Measurements from ENCODE around the gene DIAPH3. TPM values are rescaled to one million over a fixed set of nuclear protein-coding genes. Genes with fewer than 3 reads are reported as not detected.

DIAPH3 gene
- total and polyA plus RNA-seq, 2 of the 4 experiments (the other 2 are of a cell fraction): 8.9 to 9.3 TPM

DNA sequence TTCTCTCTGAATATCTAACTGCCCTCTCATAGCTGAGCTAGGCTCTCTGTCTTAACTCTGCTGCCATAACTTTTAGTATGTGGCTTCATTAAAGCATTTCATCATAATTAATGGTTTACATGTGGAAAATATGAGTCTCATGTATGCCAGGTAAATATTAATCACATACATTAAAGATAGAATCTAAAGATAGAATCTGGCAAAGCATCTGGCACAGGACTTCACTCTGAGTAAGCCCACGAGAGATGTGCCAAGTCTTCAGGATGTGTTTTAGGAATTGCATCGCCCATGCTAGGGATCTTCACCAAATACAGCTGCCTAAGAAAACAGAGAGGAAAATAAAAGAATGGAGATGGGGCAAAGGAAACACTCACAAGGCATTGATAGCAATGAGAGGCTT is 285.8 kb downstream of the DIAPH3 start:
- ChIA-PET CTCF (no interaction called here), POLR2A (ENCODE audit: unreplicated experiment) (no interaction called here)
- no CpG with 5 or more reads among the region's 2 CpGs for WGBS, 2 experiments (ENCODE audit: extremely low coverage in 2 of 2, insufficient read length in 1 of 2)
- no peak overlapping the region for H2BK15ac ChIP-seq (ENCODE audit: low read depth, low read length)
- H3K4me3 ChIP-seq (ENCODE audit: insufficient read depth, low read depth, low read length): no peak overlapping the region
- peaks cover 4% of the 10 kb centered on the region for H3K4me1 ChIP-seq (ENCODE audit: control insufficient read depth, insufficient read depth, low read length)
- H3K4me2 ChIP-seq (ENCODE audit: low read depth, low read length): no peak overlapping the region
- H3K4ac ChIP-seq (ENCODE audit: low read depth, low read length): no peak overlapping the region
- no peak overlapping the region for H2AFZ ChIP-seq (replicated peaks; ENCODE audit: low read length, poor library complexity)
- H3K23ac ChIP-seq (ENCODE audit: low read depth, low read length): no peak overlapping the region
- DNase-seq (peak; percentile 60), ATAC-seq (ENCODE audit: low read depth) (no peak; the same call in 1 of the 2 replicates)
- no peak overlapping the region; the same call in 1 of the 2 replicates for H2BK20ac ChIP-seq (ENCODE audit: low read depth, low read length)
- no peaks in the 10 kb centered on the region for H4K20me1 ChIP-seq (ENCODE audit: insufficient read depth, low read length)
- H3K56ac ChIP-seq (ENCODE audit: extremely low read depth, insufficient read depth, low read length): no peak overlapping the region
- H2BK120ac ChIP-seq (ENCODE audit: low read depth, low read length): no peak overlapping the region
- no peak overlapping the region for H2BK5ac ChIP-seq (ENCODE audit: low read depth, low read length, poor library complexity, severe bottlenecking)
- peak overlapping the region; percentile 60; the same call in 1 of the 2 replicates for H3K14ac ChIP-seq (replicated peaks; ENCODE audit: low read depth, low read length)
- no peak overlapping the region for H4K8ac ChIP-seq (ENCODE audit: low read depth in 2 of 2, low read length in 2 of 2)
- H3K18ac ChIP-seq (ENCODE audit: low read depth, low read length): no peak overlapping the region
- in situ Hi-C loops (cut with MboI; ENCODE audit: low sequenced_read_pairs): no loop called here
- H3K36me3 ChIP-seq (ENCODE audit: control insufficient read depth, insufficient read depth, low read length): no peaks in the 10 kb centered on the region
- no peak overlapping the region for H2AK9ac ChIP-seq (replicated peaks; ENCODE audit: low read depth, low read length, poor library complexity)
- H3K27me3 ChIP-seq (ENCODE audit: control insufficient read depth, insufficient read depth, low read length): no peaks in the 10 kb centered on the region
- TF ChIP-seq BHLHE40 (IDR thresholded peaks at IDR 0.05; ENCODE audit: low read depth, low read length) (no peak), CEBPB (IDR thresholded peaks at IDR 0.05; ENCODE audit: low read depth, low read length) (peak; percentile 16; the same call in 1 of the 2 replicates), MXI1 (IDR thresholded peaks at IDR 0.05; ENCODE audit: borderline replicate concordance, low read depth, low read length) (no peak), MAZ (IDR thresholded peaks at IDR 0.05; ENCODE audit: borderline replicate concordance, low read depth, low read length) (no peak), RFX5 (IDR thresholded peaks at IDR 0.05; ENCODE audit: low read depth, low read length) (no peak)
- TF ChIP-seq, protein P1, sequence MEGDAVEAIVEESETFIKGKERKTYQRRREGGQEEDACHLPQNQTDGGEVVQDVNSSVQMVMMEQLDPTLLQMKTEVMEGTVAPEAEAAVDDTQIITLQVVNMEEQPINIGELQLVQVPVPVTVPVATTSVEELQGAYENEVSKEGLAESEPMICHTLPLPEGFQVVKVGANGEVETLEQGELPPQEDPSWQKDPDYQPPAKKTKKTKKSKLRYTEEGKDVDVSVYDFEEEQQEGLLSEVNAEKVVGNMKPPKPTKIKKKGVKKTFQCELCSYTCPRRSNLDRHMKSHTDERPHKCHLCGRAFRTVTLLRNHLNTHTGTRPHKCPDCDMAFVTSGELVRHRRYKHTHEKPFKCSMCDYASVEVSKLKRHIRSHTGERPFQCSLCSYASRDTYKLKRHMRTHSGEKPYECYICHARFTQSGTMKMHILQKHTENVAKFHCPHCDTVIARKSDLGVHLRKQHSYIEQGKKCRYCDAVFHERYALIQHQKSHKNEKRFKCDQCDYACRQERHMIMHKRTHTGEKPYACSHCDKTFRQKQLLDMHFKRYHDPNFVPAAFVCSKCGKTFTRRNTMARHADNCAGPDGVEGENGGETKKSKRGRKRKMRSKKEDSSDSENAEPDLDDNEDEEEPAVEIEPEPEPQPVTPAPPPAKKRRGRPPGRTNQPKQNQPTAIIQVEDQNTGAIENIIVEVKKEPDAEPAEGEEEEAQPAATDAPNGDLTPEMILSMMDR (conservative IDR thresholded peaks at IDR 0.05; ENCODE audit: low read depth, low read length): no peak
- TF ChIP-seq, protein P2, sequence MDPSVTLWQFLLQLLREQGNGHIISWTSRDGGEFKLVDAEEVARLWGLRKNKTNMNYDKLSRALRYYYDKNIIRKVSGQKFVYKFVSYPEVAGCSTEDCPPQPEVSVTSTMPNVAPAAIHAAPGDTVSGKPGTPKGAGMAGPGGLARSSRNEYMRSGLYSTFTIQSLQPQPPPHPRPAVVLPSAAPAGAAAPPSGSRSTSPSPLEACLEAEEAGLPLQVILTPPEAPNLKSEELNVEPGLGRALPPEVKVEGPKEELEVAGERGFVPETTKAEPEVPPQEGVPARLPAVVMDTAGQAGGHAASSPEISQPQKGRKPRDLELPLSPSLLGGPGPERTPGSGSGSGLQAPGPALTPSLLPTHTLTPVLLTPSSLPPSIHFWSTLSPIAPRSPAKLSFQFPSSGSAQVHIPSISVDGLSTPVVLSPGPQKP (IDR thresholded peaks at IDR 0.05; ENCODE audit: borderline replicate concordance, low read depth, low read length): no peak
- H3K9ac ChIP-seq (ENCODE audit: low read depth, low read length): no peak overlapping the region
- H3K27ac ChIP-seq (ENCODE audit: insufficient read depth, low read length): no peak overlapping the region
- dilution Hi-C loops (cut with HindIII; ENCODE audit: low sequenced_read_pairs, unreplicated experiment): no loop called here
- no peak overlapping the region; the same call in 1 of the 2 replicates for H4K5ac ChIP-seq (ENCODE audit: low read depth, low read length)
- intact Hi-C loops (cut with micrococcal nuclease): no loop called here
- no peak overlapping the region for H2AK5ac ChIP-seq (ENCODE audit: low read depth, low read length)
- H4K91ac ChIP-seq (ENCODE audit: insufficient read depth, low read depth, low read length): no peak overlapping the region
- no TSS peak for BruUV-seq (replicated peaks)
- peaks cover 7% of the 10 kb centered on the region; the same call in 1 of the 2 replicates for H3K9me1 ChIP-seq (ENCODE audit: insufficient read depth, low read length)
- peaks cover 8% of the 10 kb centered on the region in 2 experiments; a peak in 2 of 4 replicates for H3K79me1 ChIP-seq (ENCODE audit: low read depth in 1 of 2, low read length in 2 of 2)
- H3K9me3 ChIP-seq (ENCODE audit: control insufficient read depth, insufficient read depth, low read length): no peaks in the 10 kb centered on the region
